ENCODE data around the gene LHFPL6.

DNA sequence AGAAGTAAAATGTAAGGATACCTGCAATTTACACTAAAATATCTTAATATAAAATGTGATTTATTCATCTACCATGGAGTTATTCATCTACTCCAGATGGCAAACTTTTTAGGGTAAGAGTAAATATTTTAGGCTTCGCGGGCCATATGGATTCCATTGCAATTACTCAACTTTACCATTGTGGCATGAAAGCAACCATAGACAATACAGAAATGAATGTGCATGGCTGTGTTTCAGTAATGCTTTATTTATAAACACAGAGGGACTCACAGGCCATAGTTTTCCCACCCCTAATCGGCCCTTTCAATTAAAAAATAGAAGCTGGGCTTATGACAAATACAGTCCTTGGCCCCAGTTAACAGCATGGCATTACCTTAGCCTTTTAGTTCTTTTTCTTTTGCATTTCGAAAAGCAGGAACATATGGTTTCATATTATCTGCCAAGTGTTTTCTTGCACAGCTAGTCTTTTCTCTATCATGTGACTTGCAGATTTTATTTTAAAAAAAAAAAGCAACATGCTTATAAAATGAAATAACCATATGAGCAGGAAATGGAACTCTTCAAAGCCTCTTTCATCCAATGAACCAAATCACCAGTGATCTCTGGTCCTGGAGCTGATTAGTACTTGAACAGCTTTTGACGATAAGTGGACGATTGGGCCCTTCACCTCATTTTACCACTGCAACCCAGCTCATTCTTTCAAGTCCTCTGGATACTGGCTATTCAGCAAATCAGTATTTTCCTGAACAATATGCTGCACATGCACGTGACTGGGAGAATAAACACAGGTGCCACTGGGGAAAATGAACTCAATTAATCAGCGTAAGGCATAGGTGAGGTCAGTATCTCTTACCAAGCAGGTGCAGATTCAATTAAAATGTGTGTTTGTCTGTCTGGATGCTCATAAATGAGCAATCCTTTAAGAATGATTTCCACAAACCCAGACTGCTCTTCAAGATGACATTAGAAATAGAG is 63.9 kb downstream of the LHFPL6 start:
- TF ChIP-seq TAF1 (IDR thresholded peaks at IDR 0.05; ENCODE audit: borderline replicate concordance, insufficient read depth, low read length) = no peak
- no peak for TF ChIP-seq POLR2AphosphoS5 (IDR thresholded peaks at IDR 0.05; ENCODE audit: low read depth, low read length)
